ENCODE results near the gene SRP14.

SRP14 gene

DNA sequence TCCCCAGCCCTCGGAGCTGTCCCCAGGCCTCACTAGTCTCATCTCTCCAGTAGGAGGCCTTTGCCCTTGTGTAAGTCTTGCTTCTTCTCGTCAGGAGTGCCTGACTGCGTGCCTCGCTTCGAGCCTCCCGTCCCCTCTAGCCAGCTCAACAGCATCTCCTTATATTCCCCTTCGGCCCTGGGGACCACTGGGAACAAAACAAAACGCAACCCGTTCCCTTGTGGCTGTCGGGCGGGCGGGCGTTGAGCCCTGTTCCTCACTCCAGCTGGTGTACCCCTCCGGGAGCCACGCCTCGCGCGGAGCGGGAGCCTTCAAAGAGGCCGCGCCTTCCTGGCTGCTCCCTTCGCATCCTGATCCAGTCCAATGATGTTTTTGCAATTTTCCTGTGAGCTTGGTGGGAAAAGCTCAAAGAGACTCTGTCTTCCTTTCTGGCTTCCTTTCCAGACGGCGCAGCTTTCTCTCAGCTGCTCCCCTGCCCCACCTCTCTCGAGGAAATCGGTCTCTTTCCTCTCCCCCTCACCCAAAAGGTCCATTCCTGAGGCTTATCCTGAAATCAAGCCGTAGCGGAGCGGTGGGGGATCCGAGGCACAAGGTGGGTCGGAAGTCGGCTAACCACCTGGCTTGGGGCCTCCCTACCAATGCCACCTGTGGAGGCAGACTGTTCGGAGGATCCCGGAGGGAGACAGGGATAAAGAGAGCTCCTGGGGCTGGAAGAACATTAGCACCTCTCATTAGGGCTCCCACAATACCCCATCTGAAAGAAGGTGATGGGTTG lies 33.4 kb upstream of the SRP14 start:
- no peak for TF ChIP-seq CTCF (conservative IDR thresholded peaks at IDR 0.05; ENCODE audit: low read depth, low read length)
- no peak for DNase-seq (ENCODE audit: low read depth)
- no peak overlapping the region for H3K4me3 ChIP-seq (ENCODE audit: low read depth, low read length)

- no peak for TF ChIP-seq CTCF (conservative IDR thresholded peaks at IDR 0.05; ENCODE audit: low read depth, low read length)
- no peak overlapping the region for H3K4me3 ChIP-seq (ENCODE audit: low read depth, low read length)
Observed at GRCh38 chr15:40070608-40071218, 31.7 kb upstream of the SRP14 start.

GRCh38 chr15:40070166-40070557 lies 31.2 kb upstream of the SRP14 start:
- TF ChIP-seq CTCF (conservative IDR thresholded peaks at IDR 0.05; ENCODE audit: low read depth, low read length): no peak
- DNase-seq (ENCODE audit: low read depth): no peak
- no peak overlapping the region for H3K4me3 ChIP-seq (ENCODE audit: low read depth, low read length)

More at GRCh38 chr15:40070608-40071218, 31.7 kb upstream of the SRP14 start:
- DNase-seq (ENCODE audit: low read depth): no peak

GRCh38 chr15:40069178-40070165 lies 30.5 kb upstream of the SRP14 start:
- no peak for TF ChIP-seq CTCF (conservative IDR thresholded peaks at IDR 0.05; ENCODE audit: low read depth, low read length)
- peak; percentile 50 for DNase-seq (ENCODE audit: low read depth)

GRCh38 chr15:40067921-40068624 lies 29.1 kb upstream of the SRP14 start:
- DNase-seq (ENCODE audit: low read depth): no peak
- TF ChIP-seq CTCF (conservative IDR thresholded peaks at IDR 0.05; ENCODE audit: low read depth, low read length): no peak
- no peak overlapping the region for H3K4me3 ChIP-seq (ENCODE audit: low read depth, low read length)

More at GRCh38 chr15:40069178-40070165, 30.5 kb upstream of the SRP14 start:
- H3K4me3 ChIP-seq (ENCODE audit: low read depth, low read length): no peak overlapping the region

GRCh38 chr15:40066589-40066988 lies 27.6 kb upstream of the SRP14 start:
- H3K4me3 ChIP-seq (ENCODE audit: low read depth, low read length): no peak overlapping the region
- TF ChIP-seq CTCF (conservative IDR thresholded peaks at IDR 0.05; ENCODE audit: low read depth, low read length): no peak
- peak; percentile 39 for DNase-seq (ENCODE audit: low read depth)
